OCI-LY1 (cell line): Measurements from ENCODE around the gene LAMA4.

Source experiments
- H2AFZ ChIP-seq: fragments of 200-600 bp; sonication (generic), shearing (Covaris generic); 2 replicates; pipeline ENCODE4 v1.6.0; 2014; ENCODE audit warnings: antibody characterized with exemption, mild to moderate bottlenecking, low read length
- H3F3A ChIP-seq: fragments of 200-600 bp; sonication (generic), shearing (Covaris generic); 2 replicates; pipeline ENCODE4 v1.6.0; 2014; ENCODE audit warnings: mild to moderate bottlenecking, antibody characterized with exemption, low read length, moderate library complexity; ENCODE audit not compliant: insufficient read depth
- H3K27ac ChIP-seq: fragments of 200-600 bp; sonication (generic); 2 replicates; pipeline ENCODE4 v1.5.1; 2014; ENCODE audit warnings: low read length, mixed run types, mild to moderate bottlenecking, low read depth; ENCODE audit not compliant: poor library complexity, severe bottlenecking
- H3K27me3 ChIP-seq: fragments of 200-600 bp; sonication (generic); 2 replicates; pipeline ENCODE4 v1.6.0; 2014; ENCODE audit warnings: antibody characterized with exemption, mild to moderate bottlenecking, low read length, moderate library complexity; ENCODE audit not compliant: insufficient read depth
- H3K36me3 ChIP-seq: fragments of 200-600 bp; sonication (generic); 2 replicates; pipeline ENCODE4 v1.6.1; 2014; ENCODE audit warnings: mild to moderate bottlenecking, antibody characterized with exemption, low read length, moderate library complexity, mixed read lengths; ENCODE audit not compliant: insufficient read depth
- H3K4me1 ChIP-seq: fragments of 200-600 bp; sonication (generic); 2 replicates; pipeline ENCODE4 v1.5.1; 2014; ENCODE audit warnings: mild to moderate bottlenecking, low read length, moderate library complexity; ENCODE audit not compliant: insufficient read depth, severe bottlenecking
- H3K4me2 ChIP-seq: fragments of 200-600 bp; sonication (generic), shearing (Covaris generic); 2 replicates; pipeline ENCODE4 v1.6.1; 2014; ENCODE audit warnings: low read length
- H3K4me3 ChIP-seq: fragments of 200-600 bp; sonication (generic); 2 replicates; pipeline ENCODE4 v1.5.1; 2014; ENCODE audit warnings: low read length, low read depth, mild to moderate bottlenecking, mixed read lengths; ENCODE audit not compliant: poor library complexity, severe bottlenecking
- H3K79me2 ChIP-seq: fragments of 200-600 bp; shearing (Covaris generic); 2 replicates; pipeline ENCODE4 v1.6.1; 2016; ENCODE audit warnings: mixed run types, low read length, mixed read lengths; ENCODE audit not compliant: insufficient read depth
- H3K9ac ChIP-seq: fragments of 200-600 bp; sonication (generic), shearing (Covaris generic); 2 replicates; pipeline ENCODE4 v1.6.1; 2014; ENCODE audit warnings: mild to moderate bottlenecking, low read length, mixed read lengths
- H3K9me2 ChIP-seq: fragments of 200-600 bp; sonication (generic), shearing (Covaris generic); 2 replicates; pipeline ENCODE4 v1.6.1; 2014; ENCODE audit warnings: low read depth, mild to moderate bottlenecking, low read length, mixed read lengths
- H3K9me3 ChIP-seq: fragments of 200-600 bp; shearing (Covaris generic); 2 replicates; pipeline ENCODE4 v1.6.1; 2014; ENCODE audit warnings: low read length, mixed read lengths
- H4K20me1 ChIP-seq: fragments of 200-600 bp; sonication (generic), shearing (Covaris generic); 2 replicates; pipeline ENCODE4 v1.6.0; 2016; ENCODE audit warnings: mild to moderate bottlenecking, low read length; ENCODE audit not compliant: insufficient read depth
- CTCF ChIP-seq: fragments of 200-600 bp; sonication (generic), shearing (Covaris generic); IDR thresholded peaks from 2 replicates; pipeline ENCODE4 v1.5.1; 2017; ENCODE audit warnings: mild to moderate bottlenecking, antibody characterized with exemption, low read length, moderate library complexity, mixed read lengths
- EZH2 ChIP-seq: fragments of 200-600 bp; sonication (generic), shearing (Covaris generic); IDR thresholded peaks from 2 replicates; pipeline ENCODE4 v1.8.0; 2017; ENCODE audit warnings: borderline replicate concordance, mixed run types, mild to moderate bottlenecking, antibody characterized with exemption, low read length, moderate library complexity, mixed read lengths

Gene LAMA4

GRCh38 chr6:112113918-112114317, 140.4 kb downstream of the LAMA4 start:
- Histone ChIP-seq H3F3A (no peaks in the 10 kb centered on the region), H3K9me2 (no peaks in the 10 kb centered on the region), H3K4me3 (no peak overlapping the region), H4K20me1 (no peaks in the 10 kb centered on the region), H3K27me3 (no peaks in the 10 kb centered on the region), H3K9ac (no peak overlapping the region), H3K36me3 (no peaks in the 10 kb centered on the region), H3K4me1 (no peaks in the 10 kb centered on the region), H3K79me2 (no peaks in the 10 kb centered on the region), H3K27ac (no peak overlapping the region), H3K4me2 (no peak overlapping the region), H3K9me3 (no peaks in the 10 kb centered on the region), H2AFZ (no peak overlapping the region)
- TF ChIP-seq CTCF (no peak), EZH2 (no peak)

GRCh38 chr6:112113431-112113830, 140.9 kb downstream of the LAMA4 start:
- Histone ChIP-seq H3K4me3 (no peak overlapping the region), H3K9me2 (no peaks in the 10 kb centered on the region), H3K4me1 (no peaks in the 10 kb centered on the region), H3K4me2 (no peak overlapping the region), H3K27ac (no peak overlapping the region), H3K27me3 (no peaks in the 10 kb centered on the region), H3K9ac (no peak overlapping the region), H2AFZ (no peak overlapping the region), H3K79me2 (no peaks in the 10 kb centered on the region), H3F3A (no peaks in the 10 kb centered on the region), H3K9me3 (no peaks in the 10 kb centered on the region), H4K20me1 (no peaks in the 10 kb centered on the region), H3K36me3 (no peaks in the 10 kb centered on the region)
- TF ChIP-seq CTCF = no peak

- Histone ChIP-seq H3K4me2 (no peak overlapping the region), H3F3A (no peaks in the 10 kb centered on the region), H3K79me2 (no peaks in the 10 kb centered on the region), H4K20me1 (no peaks in the 10 kb centered on the region), H3K4me1 (no peaks in the 10 kb centered on the region), H3K27ac (no peak overlapping the region), H3K4me3 (no peak overlapping the region), H3K9me2 (no peaks in the 10 kb centered on the region), H2AFZ (no peak overlapping the region), H3K27me3 (no peaks in the 10 kb centered on the region), H3K9me3 (no peaks in the 10 kb centered on the region), H3K9ac (no peak overlapping the region), H3K36me3 (no peaks in the 10 kb centered on the region)
- TF ChIP-seq EZH2 (no peak), CTCF (no peak)
Observed at GRCh38 chr6:112109262-112109661, 145.1 kb downstream of the LAMA4 start.
